AG08396 (cell line): ENCODE measurements around the gene GNG11.

Experiments
- DNase-seq: peaks from one replicate; pipeline ENCODE4 v3.0.0; 2012; ENCODE audit warnings: low spot score, mixed read lengths

Gene GNG11

GRCh38 chr7:93948873-93949272, 27.3 kb downstream of the GNG11 start:
- no peak for DNase-seq

GRCh38 chr7:93949423-93949822, 27.9 kb downstream of the GNG11 start:
- DNase-seq = peak; percentile 58

- DNase-seq = no peak
Measured at GRCh38 chr7:93955304-93955703, 33.8 kb downstream of the GNG11 start.

DNA sequence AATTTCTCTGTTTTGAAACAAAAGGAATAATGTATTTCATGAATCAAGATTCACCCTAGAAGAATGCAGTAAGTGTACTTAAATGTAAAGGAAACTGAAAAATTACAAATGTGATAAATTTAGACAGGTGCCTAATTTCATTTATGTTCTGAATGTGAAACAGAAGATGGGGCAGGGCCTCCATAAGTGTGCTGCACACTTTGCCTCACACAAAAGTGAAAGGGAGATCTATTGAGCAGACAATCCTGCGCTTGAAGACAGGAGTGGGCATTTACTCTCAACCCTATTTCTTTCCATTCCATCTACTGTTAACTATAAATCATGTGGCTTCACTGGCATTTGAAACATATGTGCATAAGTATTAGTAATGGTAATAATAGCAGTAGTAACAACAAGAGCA, 36.2 kb downstream of the GNG11 start:
- no peak for DNase-seq

GRCh38 chr7:93958216-93958615, 36.7 kb downstream of the GNG11 start:
- no peak for DNase-seq

DNA sequence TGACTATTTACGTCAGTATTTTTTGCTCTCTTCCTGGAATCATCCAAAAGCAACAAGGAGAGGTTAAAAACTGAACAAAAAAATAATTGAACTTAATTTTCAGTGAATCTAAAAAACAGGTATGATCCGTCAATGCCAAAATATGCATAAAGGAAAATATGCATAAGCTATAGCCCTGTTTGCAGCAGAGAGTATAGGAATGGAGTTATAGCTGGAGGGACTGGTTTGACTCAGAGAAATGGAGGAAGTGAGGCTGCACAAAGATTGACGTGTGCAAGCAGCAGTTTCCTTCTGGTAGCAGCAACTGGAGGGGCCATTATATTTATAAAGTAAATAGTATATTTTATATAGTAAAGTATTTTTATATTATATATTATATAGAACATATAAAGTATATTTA, 37.1 kb downstream of the GNG11 start:
- DNase-seq = no peak

DNA sequence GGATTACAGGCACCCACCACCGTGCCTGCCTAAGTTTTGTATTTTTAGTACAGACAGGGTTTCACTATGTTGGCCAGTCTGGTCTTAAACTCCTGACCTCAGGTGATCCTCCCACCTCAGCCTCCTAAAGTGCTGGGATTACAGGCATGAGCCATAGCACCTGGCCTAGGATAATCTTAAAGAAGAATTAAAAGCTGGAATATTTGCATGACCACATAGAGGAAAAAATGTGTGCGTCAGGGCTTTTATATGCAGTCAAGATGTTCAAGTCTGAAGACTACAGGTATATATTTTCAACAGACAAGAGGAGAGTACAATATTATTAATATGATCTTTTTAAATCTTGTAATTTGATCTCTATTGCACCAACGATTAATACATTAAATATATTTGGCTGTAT, 39.5 kb downstream of the GNG11 start:
- no peak for DNase-seq

DNA sequence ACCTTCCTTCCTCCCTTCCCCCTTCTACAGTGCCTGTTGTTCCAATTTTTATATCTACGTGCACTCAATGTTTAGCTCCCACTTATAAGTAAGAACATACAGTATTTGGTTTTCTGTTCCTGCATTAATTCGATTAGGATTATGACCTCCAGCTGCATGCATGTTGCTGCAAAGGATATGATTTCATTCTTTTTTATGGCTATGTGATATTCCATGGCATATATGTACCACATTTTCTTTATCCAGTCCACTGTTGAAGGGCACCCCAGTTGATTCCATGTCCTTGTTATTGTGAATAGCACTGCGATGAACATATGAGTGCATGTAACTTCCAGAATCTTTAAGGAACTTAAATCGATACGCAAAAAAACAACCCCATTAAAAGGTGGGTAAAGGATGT, 42.7 kb downstream of the GNG11 start:
- DNase-seq = no peak

DNA sequence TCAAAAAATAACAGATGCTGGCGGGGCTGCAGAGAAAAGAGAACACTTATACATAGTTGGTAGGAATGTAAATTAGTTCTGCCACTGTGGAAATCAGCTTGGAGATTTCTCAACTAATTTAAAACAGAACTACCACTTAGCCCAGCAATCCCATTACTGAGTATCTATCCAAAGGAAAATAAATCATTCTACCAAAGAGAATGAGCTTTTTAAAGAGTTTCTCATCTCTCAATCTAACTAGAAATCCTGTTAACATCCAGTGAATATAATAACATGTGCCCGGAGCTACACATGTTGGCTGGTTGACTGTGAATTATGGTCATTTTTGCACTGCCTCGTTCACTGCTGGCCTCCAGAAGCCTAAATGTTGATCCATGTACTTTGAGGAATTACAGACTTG, 43.3 kb downstream of the GNG11 start:
- no peak for DNase-seq

DNA sequence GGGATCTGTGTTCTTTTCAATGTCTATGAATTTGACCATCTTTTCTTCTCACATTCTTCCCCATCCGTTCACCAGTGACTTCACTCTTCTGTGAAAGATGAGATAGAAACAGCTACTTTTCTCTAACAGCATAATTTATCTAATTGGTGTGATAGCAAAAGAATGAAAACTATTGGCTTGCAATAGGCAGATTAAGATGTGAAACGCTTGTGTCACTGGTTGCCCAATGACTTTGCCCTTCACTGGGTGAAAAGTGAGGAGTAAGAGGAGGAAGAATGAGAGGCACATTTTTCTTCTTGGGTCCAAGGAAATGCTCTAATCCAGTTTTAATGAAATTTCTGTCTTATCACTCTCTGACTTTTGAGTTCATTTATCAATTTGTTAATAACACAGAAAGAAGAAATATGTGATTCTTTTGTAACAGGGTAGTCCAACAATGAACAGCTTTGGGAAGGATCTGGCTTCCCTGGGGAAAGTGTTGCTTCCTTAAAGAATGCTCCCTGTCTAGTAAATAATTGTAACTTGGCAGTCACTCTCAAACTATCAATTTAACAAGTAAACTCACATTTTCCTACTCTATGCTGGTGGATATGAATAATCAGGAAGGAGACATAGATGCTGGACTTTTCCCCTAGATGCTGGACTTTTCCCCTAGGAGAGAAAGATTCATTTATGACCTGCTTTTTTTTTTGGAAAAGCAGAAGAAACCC, 47.5 kb downstream of the GNG11 start:
- no peak for DNase-seq

GRCh38 chr7:93972029-93972725, 50.6 kb downstream of the GNG11 start:
- no peak for DNase-seq

DNA sequence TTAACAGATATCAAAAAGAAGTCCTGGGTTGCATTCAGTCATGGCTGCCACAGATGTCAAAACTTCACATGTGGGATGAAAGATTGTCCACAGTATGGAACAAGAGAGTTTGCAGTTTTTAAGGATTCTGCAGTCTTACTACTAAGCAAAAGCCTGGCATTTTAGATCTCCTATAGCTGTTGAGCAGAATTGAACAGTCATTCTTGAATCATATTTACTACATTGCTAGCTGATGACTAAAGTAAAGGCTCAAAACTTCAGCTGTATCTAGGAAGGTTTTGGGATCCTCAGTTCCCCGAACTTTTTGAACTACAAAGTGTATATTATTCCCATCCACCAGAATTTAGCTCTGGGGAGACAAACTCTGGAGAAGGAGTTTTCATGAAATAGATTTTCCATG, 51.6 kb downstream of the GNG11 start:
- peak; percentile 13 for DNase-seq

GRCh38 chr7:93977211-93977950, 55.8 kb downstream of the GNG11 start:
- DNase-seq = no peak
